HepG2 (cell line): ENCODE measurements around the gene AGBL3.

ENCODE experiments used
- AFF4 ChIP-seq: sonication (generic); formaldehyde crosslinking; IDR thresholded peaks from 2 replicates; pipeline ENCODE4 v1.4.0; 2020; ENCODE audit warnings: missing genetic modification reagents
- BHLHE40 ChIP-seq: IDR thresholded peaks from 2 replicates; pipeline ENCODE4 v1.6.1; 2011; ENCODE audit warnings: low read length, improper control_type of control experiment
- TF ChIP-seq, protein P1 (sequence below): sonication (generic); formaldehyde crosslinking; IDR thresholded peaks from 2 replicates; pipeline ENCODE4 v1.5.0; 2020; ENCODE audit warnings: mild to moderate bottlenecking, missing genetic modification reagents, moderate library complexity

DNA sequence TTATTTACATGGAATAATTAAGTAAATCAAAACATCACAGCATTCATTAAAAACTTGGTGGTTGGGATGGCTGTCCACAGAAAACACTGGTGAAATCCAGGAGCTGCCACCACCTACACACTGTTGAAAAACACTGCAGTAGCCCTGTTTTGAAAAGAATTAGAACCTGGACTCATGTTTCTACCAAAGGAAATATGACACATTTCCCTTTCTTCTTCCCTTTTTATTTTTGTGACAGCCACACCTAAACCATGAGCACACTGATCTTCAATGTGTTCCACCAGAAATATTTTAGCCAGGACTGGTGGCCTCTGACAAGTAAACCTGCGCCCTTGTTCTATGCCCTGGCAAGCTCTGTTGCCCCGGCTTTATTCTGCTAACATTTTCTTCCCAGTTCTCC lies 164.8 kb downstream of the AGBL3 start:
- no peak for TF ChIP-seq BHLHE40
- TF ChIP-seq AFF4 (CRISPR knock-in tag) = no peak
- TF ChIP-seq, protein P1, sequence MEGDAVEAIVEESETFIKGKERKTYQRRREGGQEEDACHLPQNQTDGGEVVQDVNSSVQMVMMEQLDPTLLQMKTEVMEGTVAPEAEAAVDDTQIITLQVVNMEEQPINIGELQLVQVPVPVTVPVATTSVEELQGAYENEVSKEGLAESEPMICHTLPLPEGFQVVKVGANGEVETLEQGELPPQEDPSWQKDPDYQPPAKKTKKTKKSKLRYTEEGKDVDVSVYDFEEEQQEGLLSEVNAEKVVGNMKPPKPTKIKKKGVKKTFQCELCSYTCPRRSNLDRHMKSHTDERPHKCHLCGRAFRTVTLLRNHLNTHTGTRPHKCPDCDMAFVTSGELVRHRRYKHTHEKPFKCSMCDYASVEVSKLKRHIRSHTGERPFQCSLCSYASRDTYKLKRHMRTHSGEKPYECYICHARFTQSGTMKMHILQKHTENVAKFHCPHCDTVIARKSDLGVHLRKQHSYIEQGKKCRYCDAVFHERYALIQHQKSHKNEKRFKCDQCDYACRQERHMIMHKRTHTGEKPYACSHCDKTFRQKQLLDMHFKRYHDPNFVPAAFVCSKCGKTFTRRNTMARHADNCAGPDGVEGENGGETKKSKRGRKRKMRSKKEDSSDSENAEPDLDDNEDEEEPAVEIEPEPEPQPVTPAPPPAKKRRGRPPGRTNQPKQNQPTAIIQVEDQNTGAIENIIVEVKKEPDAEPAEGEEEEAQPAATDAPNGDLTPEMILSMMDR (CRISPR knock-in tag) = no peak
